Measurements from ENCODE around the gene CD59.

CD59 gene

DNA sequence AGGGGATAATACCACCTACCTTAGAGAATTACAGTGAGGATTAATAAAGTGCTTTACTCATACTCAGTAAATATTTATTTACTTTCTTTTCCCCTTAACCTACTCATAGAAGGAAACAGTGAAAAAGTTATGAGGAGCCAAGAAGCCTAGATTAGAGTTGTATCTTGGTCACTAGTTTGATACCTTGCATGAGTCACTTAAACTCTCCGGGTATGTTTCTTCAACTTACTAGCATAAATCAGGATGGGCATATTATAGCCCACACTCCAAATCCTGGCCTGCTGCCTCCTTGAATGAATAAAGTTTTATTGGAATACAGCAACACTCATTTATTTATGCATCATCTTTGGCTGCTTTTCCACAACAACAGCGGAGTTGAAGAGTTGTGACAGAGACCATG, 29.9 kb upstream of the CD59 start:
- no peak for DNase-seq
- no peak for TF ChIP-seq EZH2 (optimal IDR thresholded peaks at IDR 0.05; ENCODE audit: low read depth, low read length)
- TF ChIP-seq, protein P1, sequence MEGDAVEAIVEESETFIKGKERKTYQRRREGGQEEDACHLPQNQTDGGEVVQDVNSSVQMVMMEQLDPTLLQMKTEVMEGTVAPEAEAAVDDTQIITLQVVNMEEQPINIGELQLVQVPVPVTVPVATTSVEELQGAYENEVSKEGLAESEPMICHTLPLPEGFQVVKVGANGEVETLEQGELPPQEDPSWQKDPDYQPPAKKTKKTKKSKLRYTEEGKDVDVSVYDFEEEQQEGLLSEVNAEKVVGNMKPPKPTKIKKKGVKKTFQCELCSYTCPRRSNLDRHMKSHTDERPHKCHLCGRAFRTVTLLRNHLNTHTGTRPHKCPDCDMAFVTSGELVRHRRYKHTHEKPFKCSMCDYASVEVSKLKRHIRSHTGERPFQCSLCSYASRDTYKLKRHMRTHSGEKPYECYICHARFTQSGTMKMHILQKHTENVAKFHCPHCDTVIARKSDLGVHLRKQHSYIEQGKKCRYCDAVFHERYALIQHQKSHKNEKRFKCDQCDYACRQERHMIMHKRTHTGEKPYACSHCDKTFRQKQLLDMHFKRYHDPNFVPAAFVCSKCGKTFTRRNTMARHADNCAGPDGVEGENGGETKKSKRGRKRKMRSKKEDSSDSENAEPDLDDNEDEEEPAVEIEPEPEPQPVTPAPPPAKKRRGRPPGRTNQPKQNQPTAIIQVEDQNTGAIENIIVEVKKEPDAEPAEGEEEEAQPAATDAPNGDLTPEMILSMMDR (IDR thresholded peaks at IDR 0.05; ENCODE audit: low read length), result no peak
- TF ChIP-seq EZH2phosphoT487 (IDR thresholded peaks at IDR 0.05; ENCODE audit: low read length), result no peak
- Histone ChIP-seq H3K27ac (ENCODE audit: low read length) (no peak overlapping the region), H3K27me3 (replicated peaks; ENCODE audit: insufficient read depth, low read length) (no peaks in the 10 kb centered on the region), H3F3A (ENCODE audit: insufficient read depth, low read length) (no peaks in the 10 kb centered on the region), H3K4me3 (ENCODE audit: low read length) (no peak overlapping the region), H3K4me1 (ENCODE audit: low read length) (no peaks in the 10 kb centered on the region), H3K79me2 (ENCODE audit: low read length) (peaks cover 27% of the 10 kb centered on the region), H3K36me3 (replicated peaks; ENCODE audit: insufficient read depth, low read length) (peaks cover 17% of the 10 kb centered on the region), H3K4me2 (ENCODE audit: low read depth, low read length) (no peak overlapping the region), H3K9me2 (replicated peaks; ENCODE audit: insufficient read depth, low read length) (no peaks in the 10 kb centered on the region), H3K9ac (ENCODE audit: low read length) (no peak overlapping the region), H4K20me1 (ENCODE audit: insufficient read depth, low read length) (no peaks in the 10 kb centered on the region), H2AFZ (ENCODE audit: low read length) (no peak overlapping the region), H3K9me3 (replicated peaks; ENCODE audit: insufficient read depth, low read length) (no peaks in the 10 kb centered on the region)

- H3K27ac ChIP-seq (ENCODE audit: low read length), result no peak overlapping the region
- no peak overlapping the region for H3K4me2 ChIP-seq (ENCODE audit: low read depth, low read length)
- no peaks in the 10 kb centered on the region for H3K9me3 ChIP-seq (replicated peaks; ENCODE audit: insufficient read depth, low read length)
- no peaks in the 10 kb centered on the region for H3K27me3 ChIP-seq (replicated peaks; ENCODE audit: insufficient read depth, low read length)
- H3K4me3 ChIP-seq (ENCODE audit: low read length), result no peak overlapping the region
- no peaks in the 10 kb centered on the region; the same call in 1 of the 2 replicates for H3K36me3 ChIP-seq (replicated peaks; ENCODE audit: insufficient read depth, low read length)
- 0 out of 2 replicates have a peak, but pooled peaks cover 8% of the 10 kb centered on the region for H3K79me2 ChIP-seq (ENCODE audit: low read length)
- DNase-seq, result no peak
- no peaks in the 10 kb centered on the region for H3K9me2 ChIP-seq (replicated peaks; ENCODE audit: insufficient read depth, low read length)
- TF ChIP-seq EZH2phosphoT487 (IDR thresholded peaks at IDR 0.05; ENCODE audit: low read length) (no peak), EZH2 (optimal IDR thresholded peaks at IDR 0.05; ENCODE audit: low read depth, low read length) (no peak)
- TF ChIP-seq, protein P1 (IDR thresholded peaks at IDR 0.05; ENCODE audit: low read length), result no peak
- no peaks in the 10 kb centered on the region for H3F3A ChIP-seq (ENCODE audit: insufficient read depth, low read length)
- no peak overlapping the region for H2AFZ ChIP-seq (ENCODE audit: low read length)
- no peaks in the 10 kb centered on the region for H3K4me1 ChIP-seq (ENCODE audit: low read length)
- H4K20me1 ChIP-seq (ENCODE audit: insufficient read depth, low read length), result no peaks in the 10 kb centered on the region
- H3K9ac ChIP-seq (ENCODE audit: low read length), result no peak overlapping the region
Measured at GRCh38 chr11:33761471-33761870, 25.2 kb upstream of the CD59 start.

- H3K4me1 ChIP-seq (ENCODE audit: low read length), result peaks cover 36% of the 10 kb centered on the region
- H3K79me2 ChIP-seq (ENCODE audit: low read length), result peaks cover 8% of the 10 kb centered on the region
- H3K9me3 ChIP-seq (replicated peaks; ENCODE audit: insufficient read depth, low read length), result no peaks in the 10 kb centered on the region
- peak overlapping the region; percentile 65 for H3K4me2 ChIP-seq (ENCODE audit: low read depth, low read length)
- H2AFZ ChIP-seq (ENCODE audit: low read length), result 0 out of 2 replicates have a peak overlapping the region, but pooled peaks have one; percentile 11
- peak; percentile 95 for DNase-seq
- H3K4me3 ChIP-seq (ENCODE audit: low read length), result peak overlapping the region; percentile 41
- peak overlapping the region; percentile 29 for H3K9ac ChIP-seq (ENCODE audit: low read length)
- no peak for TF ChIP-seq EZH2phosphoT487 (IDR thresholded peaks at IDR 0.05; ENCODE audit: low read length)
- TF ChIP-seq, protein P1 (IDR thresholded peaks at IDR 0.05; ENCODE audit: low read length), result no peak
- TF ChIP-seq EZH2 (optimal IDR thresholded peaks at IDR 0.05; ENCODE audit: low read depth, low read length), result no peak
- H4K20me1 ChIP-seq (ENCODE audit: insufficient read depth, low read length), result no peaks in the 10 kb centered on the region
- peaks cover 24% of the 10 kb centered on the region for H3F3A ChIP-seq (ENCODE audit: insufficient read depth, low read length)
- H3K36me3 ChIP-seq (replicated peaks; ENCODE audit: insufficient read depth, low read length), result peaks cover 9% of the 10 kb centered on the region
- H3K27ac ChIP-seq (ENCODE audit: low read length), result peak overlapping the region; percentile 79
- H3K9me2 ChIP-seq (replicated peaks; ENCODE audit: insufficient read depth, low read length), result no peaks in the 10 kb centered on the region
- H3K27me3 ChIP-seq (replicated peaks; ENCODE audit: insufficient read depth, low read length), result no peaks in the 10 kb centered on the region
Measured at GRCh38 chr11:33753304-33753967, 17.2 kb upstream of the CD59 start.
